Measurements from ENCODE around the gene ZSWIM6.

ZSWIM6 gene

GRCh38 chr5:61549530-61549929 is 217.5 kb downstream of the ZSWIM6 start:
- no peak for DNase-seq (ENCODE audit: low read depth, low spot score)
- TF ChIP-seq EZH2 (IDR thresholded peaks at IDR 0.05): no peak
- TF ChIP-seq FOXP2 (optimal IDR thresholded peaks at IDR 0.05; ENCODE audit: control extremely low read depth, extremely low read length, insufficient read depth): no peak
- TF ChIP-seq POLR2AphosphoS5 (IDR thresholded peaks at IDR 0.05; ENCODE audit: borderline replicate concordance, low read depth, low read length): no peak
- Histone ChIP-seq H3K9me3 (ENCODE audit: low read depth, low read length) (no peaks in the 10 kb centered on the region), H3K36me3 (ENCODE audit: insufficient read depth, low read length) (peaks cover 31% of the 10 kb centered on the region), H3K4me3 (no peak overlapping the region), H3K9ac (ENCODE audit: insufficient read length) (no peak overlapping the region), H3K27ac (peak overlapping the region; percentile 69)

DNA sequence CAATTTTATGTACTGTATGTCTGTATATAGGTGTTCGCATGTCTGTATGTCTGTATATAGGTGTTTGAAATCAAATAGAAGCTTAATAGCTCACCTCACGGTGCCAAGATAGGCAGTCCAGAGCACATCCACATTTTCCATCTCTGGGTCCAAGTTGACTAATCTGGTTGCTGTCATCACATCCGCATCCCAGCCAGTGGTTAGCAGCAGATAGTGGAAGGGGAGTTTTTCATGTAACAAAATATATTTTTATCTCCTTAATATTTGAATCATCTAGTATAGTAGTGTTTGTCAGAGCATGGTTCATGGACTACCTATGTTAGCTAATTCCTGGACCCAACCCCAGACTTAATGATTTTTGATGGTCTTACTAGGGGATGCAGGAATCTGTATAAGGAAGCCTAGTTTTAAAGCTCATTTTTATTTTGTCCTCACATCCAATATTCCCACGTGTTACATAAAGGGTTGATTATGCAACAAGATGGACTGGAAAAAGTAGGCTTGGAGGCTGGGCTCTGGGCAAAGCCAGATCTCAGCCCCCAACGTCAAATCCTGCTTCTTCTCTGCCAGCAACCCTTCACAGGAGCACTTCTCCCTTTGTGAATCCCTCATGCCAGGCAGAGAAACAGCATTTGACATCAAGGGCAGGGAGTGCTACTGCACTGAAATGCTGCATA is 219.7 kb downstream of the ZSWIM6 start:
- H3K4me3 ChIP-seq: no peak overlapping the region
- TF ChIP-seq EZH2 (IDR thresholded peaks at IDR 0.05) (no peak), POLR2AphosphoS5 (IDR thresholded peaks at IDR 0.05; ENCODE audit: borderline replicate concordance, low read depth, low read length) (no peak), FOXP2 (optimal IDR thresholded peaks at IDR 0.05; ENCODE audit: control extremely low read depth, extremely low read length, insufficient read depth) (no peak)
- no peak for DNase-seq (ENCODE audit: low read depth, low spot score)

GRCh38 chr5:61559146-61559545 is 227.1 kb downstream of the ZSWIM6 start:
- Histone ChIP-seq H3K9ac (ENCODE audit: insufficient read length) (no peak overlapping the region), H3K4me3 (no peak overlapping the region), H3K9me3 (ENCODE audit: low read depth, low read length) (no peaks in the 10 kb centered on the region), H3K27ac (no peak overlapping the region), H3K36me3 (ENCODE audit: insufficient read depth, low read length) (no peaks in the 10 kb centered on the region)
- DNase-seq (ENCODE audit: low read depth, low spot score): no peak
- TF ChIP-seq EZH2 (IDR thresholded peaks at IDR 0.05) (no peak), POLR2AphosphoS5 (IDR thresholded peaks at IDR 0.05; ENCODE audit: borderline replicate concordance, low read depth, low read length) (no peak), FOXP2 (optimal IDR thresholded peaks at IDR 0.05; ENCODE audit: control extremely low read depth, extremely low read length, insufficient read depth) (no peak)

More for the DNA sequence above, 219.7 kb downstream of the ZSWIM6 start:
- Histone ChIP-seq H3K27ac (0 out of 2 replicates have a peak overlapping the region, but pooled peaks have one; percentile 69), H3K36me3 (ENCODE audit: insufficient read depth, low read length) (peaks cover 11% of the 10 kb centered on the region), H3K9me3 (ENCODE audit: low read depth, low read length) (no peaks in the 10 kb centered on the region), H3K9ac (ENCODE audit: insufficient read length) (no peak overlapping the region)

- no peak overlapping the region for H3K4me3 ChIP-seq
- no peak overlapping the region for H3K27ac ChIP-seq
- no peaks in the 10 kb centered on the region for H3K9me3 ChIP-seq (ENCODE audit: low read depth, low read length)
- no peaks in the 10 kb centered on the region for H3K36me3 ChIP-seq (ENCODE audit: insufficient read depth, low read length)
- H3K9ac ChIP-seq (ENCODE audit: insufficient read length): no peak overlapping the region
- TF ChIP-seq EZH2 (IDR thresholded peaks at IDR 0.05) (no peak), FOXP2 (optimal IDR thresholded peaks at IDR 0.05; ENCODE audit: control extremely low read depth, extremely low read length, insufficient read depth) (no peak), POLR2AphosphoS5 (IDR thresholded peaks at IDR 0.05; ENCODE audit: borderline replicate concordance, low read depth, low read length) (no peak)
- no peak for DNase-seq (ENCODE audit: low read depth, low spot score)
These were observed 227.7 kb downstream of the ZSWIM6 start for GRCh38 chr5:61559722-61560121.

DNA sequence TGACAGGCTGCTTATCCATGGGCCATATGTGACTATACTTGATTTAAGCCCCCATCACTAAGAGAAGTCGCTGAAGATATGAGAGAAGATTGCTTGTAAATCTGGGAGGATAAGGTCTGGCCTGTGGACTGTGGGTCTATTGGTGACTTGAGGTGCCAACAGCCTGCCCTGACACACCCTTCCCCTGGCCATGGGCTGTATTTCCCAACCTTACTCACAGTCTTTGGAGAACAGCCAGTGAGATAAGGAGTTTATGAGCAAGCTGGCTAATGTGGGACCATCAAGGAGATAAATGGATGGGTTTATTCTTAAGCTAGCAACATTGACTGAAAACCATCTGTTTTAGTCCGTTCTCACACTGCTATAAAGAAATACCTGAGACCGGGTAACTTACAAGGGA is 231.3 kb downstream of the ZSWIM6 start:
- DNase-seq (ENCODE audit: low read depth, low spot score): no peak
- no peak for TF ChIP-seq EZH2 (IDR thresholded peaks at IDR 0.05)
- no peak for TF ChIP-seq FOXP2 (optimal IDR thresholded peaks at IDR 0.05; ENCODE audit: control extremely low read depth, extremely low read length, insufficient read depth)
- no peak for TF ChIP-seq POLR2AphosphoS5 (IDR thresholded peaks at IDR 0.05; ENCODE audit: borderline replicate concordance, low read depth, low read length)

DNA sequence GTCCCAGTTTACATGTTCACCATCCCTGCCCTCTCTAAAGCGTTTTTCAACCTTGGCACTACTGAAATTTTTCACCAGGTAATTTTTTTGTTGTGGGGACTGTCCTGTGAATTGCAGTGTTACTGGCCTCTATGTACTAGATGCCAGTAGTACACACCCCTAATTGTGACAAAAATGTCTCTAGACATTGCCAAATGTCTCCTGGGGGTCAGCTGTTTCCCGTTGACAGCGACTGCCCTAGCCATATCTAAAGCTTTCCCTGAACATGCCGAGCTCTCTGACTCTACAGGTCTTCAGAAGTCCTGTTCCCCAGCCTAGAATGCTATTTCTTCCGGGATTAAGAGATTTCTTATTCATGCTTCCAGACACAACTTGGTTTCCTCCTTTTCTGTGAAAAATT is 235.3 kb downstream of the ZSWIM6 start:
- no peaks in the 10 kb centered on the region for H3K9me3 ChIP-seq (ENCODE audit: low read depth, low read length)
- no peak overlapping the region for H3K9ac ChIP-seq (ENCODE audit: insufficient read length)
- H3K36me3 ChIP-seq (ENCODE audit: insufficient read depth, low read length): no peaks in the 10 kb centered on the region
- no peak for DNase-seq (ENCODE audit: low read depth, low spot score)
- H3K27ac ChIP-seq: no peak overlapping the region
- no peak for TF ChIP-seq POLR2AphosphoS5 (IDR thresholded peaks at IDR 0.05; ENCODE audit: borderline replicate concordance, low read depth, low read length)
- no peak for TF ChIP-seq EZH2 (IDR thresholded peaks at IDR 0.05)
- TF ChIP-seq FOXP2 (optimal IDR thresholded peaks at IDR 0.05; ENCODE audit: control extremely low read depth, extremely low read length, insufficient read depth): no peak
- no peak overlapping the region for H3K4me3 ChIP-seq

More for the DNA sequence above, 231.3 kb downstream of the ZSWIM6 start:
- Histone ChIP-seq H3K4me3 (no peak overlapping the region), H3K27ac (no peak overlapping the region), H3K36me3 (ENCODE audit: insufficient read depth, low read length) (no peaks in the 10 kb centered on the region), H3K9ac (ENCODE audit: insufficient read length) (no peak overlapping the region), H3K9me3 (ENCODE audit: low read depth, low read length) (no peaks in the 10 kb centered on the region)

- Histone ChIP-seq H3K9me3 (ENCODE audit: low read depth, low read length) (no peaks in the 10 kb centered on the region), H3K36me3 (ENCODE audit: insufficient read depth, low read length) (no peaks in the 10 kb centered on the region), H3K9ac (ENCODE audit: insufficient read length) (no peak overlapping the region), H3K4me3 (no peak overlapping the region), H3K27ac (no peak overlapping the region)
- no peak for TF ChIP-seq FOXP2 (optimal IDR thresholded peaks at IDR 0.05; ENCODE audit: control extremely low read depth, extremely low read length, insufficient read depth)
- no peak for TF ChIP-seq POLR2AphosphoS5 (IDR thresholded peaks at IDR 0.05; ENCODE audit: borderline replicate concordance, low read depth, low read length)
- TF ChIP-seq EZH2 (IDR thresholded peaks at IDR 0.05): no peak
- no peak for DNase-seq (ENCODE audit: low read depth, low spot score)
These were observed 237.3 kb downstream of the ZSWIM6 start for GRCh38 chr5:61569353-61569752.

- H3K36me3 ChIP-seq (ENCODE audit: insufficient read depth, low read length): no peaks in the 10 kb centered on the region
- H3K27ac ChIP-seq: no peak overlapping the region
- no peak overlapping the region for H3K9ac ChIP-seq (ENCODE audit: insufficient read length)
- no peak overlapping the region for H3K4me3 ChIP-seq
- TF ChIP-seq EZH2 (IDR thresholded peaks at IDR 0.05): no peak
- no peak for TF ChIP-seq FOXP2 (optimal IDR thresholded peaks at IDR 0.05; ENCODE audit: control extremely low read depth, extremely low read length, insufficient read depth)
- no peak for TF ChIP-seq POLR2AphosphoS5 (IDR thresholded peaks at IDR 0.05; ENCODE audit: borderline replicate concordance, low read depth, low read length)
- no peaks in the 10 kb centered on the region for H3K9me3 ChIP-seq (ENCODE audit: low read depth, low read length)
- DNase-seq (ENCODE audit: low read depth, low spot score): no peak
These were observed 238.7 kb downstream of the ZSWIM6 start for GRCh38 chr5:61570767-61571166.

- TF ChIP-seq EZH2 (IDR thresholded peaks at IDR 0.05) (no peak), POLR2AphosphoS5 (IDR thresholded peaks at IDR 0.05; ENCODE audit: borderline replicate concordance, low read depth, low read length) (no peak), FOXP2 (optimal IDR thresholded peaks at IDR 0.05; ENCODE audit: control extremely low read depth, extremely low read length, insufficient read depth) (no peak)
- DNase-seq (ENCODE audit: low read depth, low spot score): no peak
- H3K27ac ChIP-seq: no peak overlapping the region
- no peaks in the 10 kb centered on the region for H3K36me3 ChIP-seq (ENCODE audit: insufficient read depth, low read length)
- H3K9ac ChIP-seq (ENCODE audit: insufficient read length): no peak overlapping the region
- H3K9me3 ChIP-seq (ENCODE audit: low read depth, low read length): no peaks in the 10 kb centered on the region
- no peak overlapping the region for H3K4me3 ChIP-seq
These were observed 240.9 kb downstream of the ZSWIM6 start for GRCh38 chr5:61572959-61573358.

Measured in SK-N-MC (cell line).